AG08396 (cell line): ENCODE measurements around the gene HS6ST1.

ENCODE experiments used
- DNase-seq: peaks from one replicate; pipeline ENCODE4 v3.0.0; 2012; ENCODE audit warnings: low spot score, mixed read lengths

HS6ST1 gene

DNA sequence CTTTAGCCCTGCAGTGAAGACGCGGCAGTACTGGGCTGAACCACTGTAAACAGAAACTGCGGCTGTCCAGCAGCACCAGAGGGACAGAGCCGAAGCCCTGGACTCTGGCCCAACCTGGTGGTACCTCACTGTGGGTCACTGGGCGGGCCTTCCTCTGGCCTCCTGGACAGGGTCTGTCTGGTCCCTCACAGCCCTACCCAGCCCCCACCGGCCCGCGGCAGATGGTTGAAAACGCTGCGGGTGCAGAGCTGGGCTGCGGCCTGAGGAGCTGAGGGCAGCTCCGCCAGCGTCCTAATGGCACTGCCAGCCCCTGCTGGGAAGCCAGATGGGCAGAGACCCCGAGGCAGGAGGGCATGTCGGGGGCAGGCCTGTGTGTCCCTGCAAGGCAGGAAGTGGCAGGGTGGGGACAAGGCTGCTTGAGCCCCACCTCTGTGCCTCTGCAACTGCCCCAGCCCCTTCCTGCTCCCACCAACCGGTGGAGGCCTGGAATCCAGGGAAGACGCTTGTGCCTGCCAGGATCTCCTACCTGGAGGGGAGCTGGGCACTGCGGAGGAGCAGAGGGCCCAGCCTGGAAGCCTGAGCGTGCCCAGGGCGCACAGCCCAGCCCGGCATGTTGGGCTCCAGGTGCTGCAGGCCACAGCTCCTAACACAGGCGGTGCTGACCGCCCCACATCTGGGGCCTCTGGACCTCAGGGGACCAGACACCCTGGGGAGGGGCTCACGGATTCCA is 36.3 kb downstream of the HS6ST1 start:
- DNase-seq, result no peak

DNA sequence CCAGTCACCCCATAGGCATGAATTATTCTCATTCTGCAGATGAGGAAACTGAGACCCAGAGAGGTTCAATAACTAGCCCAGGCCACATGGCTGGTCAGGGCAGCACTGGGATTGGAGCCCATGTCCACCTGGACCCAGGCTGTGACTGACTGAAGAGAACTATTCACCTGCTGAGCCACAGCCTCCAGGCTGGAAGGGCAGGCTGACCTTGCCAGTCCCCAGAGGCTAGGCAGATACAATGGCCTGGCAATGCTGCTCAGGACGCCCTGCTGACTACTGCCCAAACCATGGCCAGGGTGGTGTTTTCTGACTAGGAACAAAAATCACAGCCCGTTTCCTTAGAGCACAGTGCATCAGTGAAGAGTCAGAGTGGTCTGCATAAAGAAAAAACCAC is 36.8 kb downstream of the HS6ST1 start:
- no peak for DNase-seq

DNA sequence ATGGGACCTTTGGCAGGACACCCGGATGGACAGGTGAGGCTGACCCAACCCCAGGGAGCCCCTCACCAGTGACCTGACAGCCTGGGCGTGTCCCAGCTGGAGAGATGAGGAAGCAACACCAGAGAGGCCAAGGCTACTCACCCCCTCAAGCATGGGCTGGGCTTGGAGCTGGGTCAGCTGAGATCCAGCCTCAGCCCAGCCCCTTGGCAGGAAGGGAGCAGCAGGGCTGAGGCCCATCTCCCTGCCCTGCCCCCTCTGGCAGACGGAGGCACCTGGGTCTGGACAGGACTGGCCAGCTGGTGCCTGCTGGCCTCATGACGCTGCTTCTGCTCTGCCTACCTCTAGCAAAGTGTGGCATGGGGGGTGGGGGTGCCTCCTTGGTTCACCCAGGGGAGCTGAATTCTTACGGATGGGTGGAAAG is 37.8 kb downstream of the HS6ST1 start:
- DNase-seq, result no peak

DNA sequence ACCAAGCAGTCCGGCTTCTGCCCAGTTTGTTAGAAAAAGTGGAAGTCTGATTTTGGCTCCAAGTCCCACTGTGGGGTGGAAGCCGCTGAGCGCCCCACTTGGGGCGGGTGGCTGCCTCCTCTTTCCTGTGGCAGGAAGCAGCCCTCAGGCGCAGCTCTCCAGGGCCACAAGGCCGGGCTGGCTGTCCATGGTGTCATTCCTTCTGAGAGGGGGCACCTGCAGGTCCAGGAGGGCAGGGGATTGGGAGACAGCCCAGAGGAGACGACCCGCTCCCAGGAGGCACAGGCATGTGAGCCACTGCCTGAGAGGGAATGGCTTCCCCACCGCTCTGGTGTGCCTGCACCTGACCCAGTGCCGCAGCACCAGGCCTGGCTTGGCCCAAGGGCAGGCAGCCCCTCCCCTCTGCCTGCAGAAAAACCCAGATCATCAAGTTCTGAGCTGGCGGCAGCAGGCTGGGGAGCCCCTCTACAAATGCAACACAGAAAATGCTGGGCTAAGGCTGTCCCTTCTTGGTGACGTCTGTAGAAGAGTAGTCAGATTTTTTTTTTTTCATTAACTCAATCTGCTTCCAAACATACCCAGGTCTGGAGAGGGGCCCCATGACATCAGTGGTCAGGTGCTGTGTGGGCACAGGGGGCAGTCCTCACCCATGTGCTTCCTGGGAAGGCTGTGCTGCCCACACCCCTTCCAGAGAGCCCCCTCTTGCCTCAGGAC is 38.4 kb downstream of the HS6ST1 start:
- no peak for DNase-seq

DNA sequence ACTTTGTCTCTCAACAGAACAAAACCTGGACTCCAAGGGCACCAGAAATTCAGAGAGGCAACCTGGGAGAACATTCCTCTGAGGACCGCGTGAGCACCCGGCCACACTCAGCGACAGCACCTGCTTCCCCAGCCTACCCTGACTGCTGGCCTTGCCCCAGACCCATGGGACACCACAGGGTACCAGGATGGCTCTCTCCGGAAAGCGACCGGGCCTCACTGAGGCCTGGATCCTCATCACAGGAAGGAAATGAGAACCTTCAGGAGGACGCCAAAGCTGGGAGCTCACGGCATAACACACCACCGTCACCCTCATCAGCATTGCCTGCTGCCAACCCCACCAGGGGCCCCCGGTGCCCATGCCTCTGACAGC is 38.9 kb downstream of the HS6ST1 start:
- no peak for DNase-seq

DNA sequence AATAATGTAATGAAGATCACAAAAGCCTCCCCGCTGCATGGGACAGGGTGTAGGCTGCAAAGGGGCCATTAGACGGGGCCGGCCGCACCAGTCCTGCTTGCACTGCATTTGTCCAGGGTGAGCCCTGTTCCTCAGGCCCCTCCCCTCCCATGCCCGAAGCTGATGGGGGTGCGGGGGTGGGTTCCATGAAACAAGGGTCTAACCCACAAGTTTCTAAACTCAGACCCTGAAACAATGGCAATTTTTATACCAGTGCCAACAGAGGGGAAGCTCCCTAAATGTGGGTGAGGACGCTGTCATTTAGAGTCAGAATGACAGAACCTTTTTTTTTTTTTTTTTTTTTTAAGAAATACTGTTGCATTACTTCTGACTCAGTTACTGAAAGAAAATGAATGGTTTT is 39.7 kb downstream of the HS6ST1 start:
- DNase-seq, result no peak

DNA sequence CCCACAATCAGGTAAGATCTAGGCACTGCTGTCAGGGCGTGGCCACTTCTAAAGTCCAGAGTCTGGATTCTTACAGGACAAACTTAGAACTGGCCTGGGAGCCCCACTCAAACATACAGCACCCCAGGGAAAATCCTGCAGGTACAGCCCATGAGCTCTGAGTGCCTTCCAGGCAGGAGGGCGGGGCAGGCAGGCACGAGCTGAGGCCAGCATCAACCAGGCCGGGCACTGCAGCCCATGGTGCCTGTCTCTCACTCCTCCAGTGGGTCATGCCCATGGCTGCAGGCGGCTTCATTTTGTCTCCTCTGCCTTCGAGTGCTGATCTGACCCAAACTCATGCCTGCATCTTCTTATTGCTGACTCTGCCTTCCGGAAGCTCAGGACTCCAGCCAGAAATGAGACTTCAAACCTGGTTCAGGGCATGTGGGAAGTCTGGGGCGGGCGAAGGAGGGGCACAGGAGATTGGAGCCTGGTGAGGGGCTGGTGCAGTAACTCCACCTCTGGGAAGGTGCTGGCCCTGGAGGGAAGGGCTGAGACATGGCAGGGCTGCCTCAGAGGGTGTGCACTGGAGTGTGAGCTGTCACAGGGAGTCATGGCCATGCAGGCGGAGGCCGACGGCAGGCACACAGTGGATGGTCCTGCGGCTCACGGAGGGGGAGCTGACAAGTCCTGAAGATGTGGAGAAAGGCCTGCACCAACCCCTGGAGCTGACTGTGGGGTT is 40.5 kb downstream of the HS6ST1 start:
- no peak for DNase-seq

DNA sequence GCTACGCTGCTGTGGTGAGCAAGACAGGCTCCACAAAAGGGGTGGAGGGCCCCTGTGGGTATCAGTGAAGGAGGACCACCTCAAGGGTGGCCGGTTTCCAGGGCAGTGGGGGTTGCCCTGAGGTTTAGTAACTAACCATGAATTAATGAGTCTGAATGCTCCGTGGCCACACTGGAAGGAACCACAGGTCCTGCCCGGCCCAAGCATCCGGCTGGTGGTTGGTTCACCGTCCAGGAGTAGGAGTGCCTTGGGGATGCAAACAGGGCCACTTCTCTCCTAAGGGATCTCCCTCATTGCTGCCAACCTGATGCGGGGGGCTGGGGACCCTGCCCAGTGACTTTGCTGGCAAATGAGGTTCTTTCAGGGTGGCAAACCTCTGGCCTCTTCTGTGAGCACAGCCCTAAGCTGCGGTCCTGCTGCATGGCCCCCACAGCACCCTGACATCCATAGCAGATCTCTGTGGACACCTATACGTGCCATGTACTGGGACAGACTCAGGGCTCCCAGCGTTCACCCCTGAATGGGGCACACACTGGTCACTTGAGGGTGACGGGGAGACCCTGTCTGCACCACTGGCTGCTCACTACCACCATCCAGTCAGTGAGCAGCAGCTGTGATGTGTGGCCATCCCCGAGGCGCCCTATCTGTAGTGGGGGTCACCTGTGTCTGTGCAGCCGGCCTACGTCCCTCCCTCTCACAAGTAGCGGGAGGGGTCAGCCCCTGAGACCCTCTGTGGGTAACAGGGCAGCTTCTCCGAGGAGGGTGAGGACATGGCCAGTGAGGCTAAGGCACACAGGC is 41.6 kb downstream of the HS6ST1 start:
- DNase-seq, result no peak

DNA sequence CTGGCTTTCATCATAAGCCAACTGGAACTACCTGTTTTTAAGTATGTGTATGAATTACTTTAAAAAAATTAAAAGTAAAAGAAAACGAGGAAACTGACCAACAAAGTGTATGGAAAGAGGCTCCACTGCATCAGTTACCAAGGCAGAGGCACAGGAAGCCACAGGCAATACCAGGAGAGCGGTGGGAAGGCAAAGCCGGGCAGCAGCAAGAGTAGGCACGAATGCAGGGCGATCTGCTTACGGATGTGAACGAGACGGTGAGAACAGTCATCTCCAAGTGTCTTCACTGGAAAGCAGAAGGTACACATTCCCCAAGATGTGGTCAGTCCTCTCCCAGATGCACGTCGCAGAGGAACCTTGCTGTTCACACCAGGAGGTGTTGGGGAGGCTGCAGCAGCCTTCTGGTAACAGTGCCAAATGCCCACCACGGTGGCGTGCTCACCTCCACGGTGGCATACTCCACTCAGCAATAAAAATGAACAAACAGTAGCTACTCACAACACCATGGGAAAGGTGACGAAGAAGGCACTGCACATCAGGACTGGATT is 43.1 kb downstream of the HS6ST1 start:
- no peak for DNase-seq

DNA sequence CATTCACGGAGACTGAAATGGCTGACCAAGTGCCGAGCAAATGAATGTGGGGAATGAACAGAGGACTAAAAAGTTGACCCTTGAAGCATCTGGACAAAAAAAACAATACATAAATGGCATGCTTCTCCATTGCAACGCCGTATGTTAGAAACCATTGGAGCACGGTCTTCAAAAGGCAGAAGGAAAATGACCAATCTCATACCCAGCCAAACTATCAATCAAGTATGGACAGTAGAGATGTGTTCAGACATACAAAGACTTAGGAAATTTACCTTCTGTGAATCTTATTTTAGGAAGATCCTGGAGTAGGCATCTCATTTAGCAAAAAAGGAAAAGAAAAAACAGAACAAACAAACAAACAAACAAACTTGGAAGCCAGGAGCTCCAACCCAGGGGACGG is 44.5 kb downstream of the HS6ST1 start:
- no peak for DNase-seq

DNA sequence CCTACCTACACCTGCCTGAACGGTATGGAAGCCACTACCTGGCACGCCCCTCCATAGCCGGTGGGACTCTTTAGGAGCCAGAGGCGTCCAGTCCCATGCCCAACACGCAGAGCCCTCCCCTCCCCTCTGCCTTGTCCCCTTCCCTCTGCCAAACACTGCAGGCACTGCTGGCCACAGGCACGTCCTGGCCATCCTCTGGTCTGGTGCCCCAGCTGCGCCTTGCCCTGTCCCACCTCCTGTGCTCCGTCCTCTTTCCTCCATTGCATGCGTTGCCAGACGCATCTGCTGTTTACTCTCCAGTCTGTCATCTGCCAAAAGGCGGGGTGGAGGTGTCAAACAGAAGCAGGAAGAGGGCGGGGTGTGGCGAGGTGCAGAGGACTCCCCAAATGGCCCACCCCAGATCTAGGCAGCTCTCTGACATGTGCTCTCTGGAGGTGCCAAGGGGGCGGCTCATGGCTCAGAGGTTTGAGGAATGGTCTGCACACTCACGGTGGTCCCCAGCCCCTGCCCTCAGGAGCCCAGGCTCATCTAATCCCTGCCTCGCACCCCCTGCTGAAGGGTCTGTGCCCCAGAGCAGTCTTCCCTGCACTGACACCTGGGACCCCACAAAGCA is 45.1 kb downstream of the HS6ST1 start:
- DNase-seq, result no peak

DNA sequence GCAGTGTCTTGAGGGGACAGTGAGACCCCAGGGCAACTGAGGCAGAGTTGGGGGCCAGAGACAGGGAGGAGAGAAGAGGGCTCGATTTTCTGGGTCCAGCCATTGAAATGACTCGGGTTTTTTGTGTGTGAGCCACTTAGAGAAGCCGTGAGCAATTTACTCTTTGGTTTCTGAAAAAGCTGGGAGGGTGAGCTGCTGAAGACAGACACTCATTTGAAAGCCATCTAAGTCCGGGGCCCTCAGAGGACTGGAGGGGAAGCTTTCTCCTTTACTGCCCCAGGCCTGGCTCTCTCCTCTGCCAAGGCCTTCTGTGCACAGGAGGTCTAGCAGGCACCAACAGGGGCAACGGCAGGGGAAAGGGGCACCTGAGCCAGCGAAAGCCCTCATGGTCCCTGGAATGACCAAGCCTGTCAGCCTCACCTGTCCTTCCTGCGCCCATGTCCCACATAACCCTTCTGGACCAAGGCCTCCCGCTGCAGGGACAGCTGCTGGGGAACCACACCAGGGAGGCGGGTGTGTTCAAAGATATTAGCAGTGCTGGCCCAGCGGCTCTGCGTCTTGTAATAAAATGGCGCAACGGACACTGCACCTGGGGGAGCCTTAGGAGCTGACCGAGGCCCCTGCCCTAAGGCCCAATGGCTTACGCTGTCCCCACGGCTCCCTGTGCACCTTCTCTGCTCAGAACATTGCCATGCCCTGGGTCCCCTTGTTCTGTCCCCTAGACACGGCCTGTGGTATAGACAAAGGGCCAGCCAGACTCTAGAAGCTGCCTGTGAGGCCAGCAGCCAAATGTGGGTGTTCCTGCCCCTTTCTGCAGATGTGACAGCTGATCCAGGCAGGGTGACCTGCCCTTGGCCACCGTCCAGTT is 45.8 kb downstream of the HS6ST1 start:
- DNase-seq, result no peak

DNA sequence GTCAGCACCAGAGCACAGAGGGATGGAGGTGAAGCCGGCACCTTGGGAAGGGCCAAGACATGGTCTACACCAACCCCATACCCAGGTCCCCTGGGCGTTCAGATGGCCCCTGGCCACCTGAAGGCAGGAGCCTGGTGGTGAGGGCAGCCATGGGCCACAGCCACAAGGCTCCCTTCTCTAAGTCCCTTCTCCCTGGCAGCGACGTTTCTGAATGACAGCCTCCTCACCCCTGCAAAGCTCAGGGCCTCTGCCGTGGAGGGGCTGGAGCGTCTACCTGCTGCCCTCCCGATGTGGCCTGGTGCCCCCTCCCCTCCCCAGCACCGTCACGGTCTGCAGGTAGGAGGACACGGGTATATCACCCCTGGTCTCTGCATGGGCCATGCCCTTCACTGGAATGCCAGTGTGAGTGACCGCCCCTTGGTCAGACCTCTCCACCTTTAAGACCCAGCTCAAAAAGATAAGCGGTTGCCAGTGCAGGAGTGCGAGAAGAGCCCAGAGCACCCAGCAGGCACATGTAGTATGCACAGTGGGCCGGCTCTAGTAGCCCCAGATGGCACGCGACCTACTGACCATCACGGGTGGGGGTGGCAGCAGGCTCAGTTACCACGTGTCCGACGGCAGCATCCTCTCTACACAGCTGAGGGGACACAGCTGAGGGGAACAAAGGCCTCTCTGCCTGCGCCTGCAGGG is 46.6 kb downstream of the HS6ST1 start:
- DNase-seq, result no peak

DNA sequence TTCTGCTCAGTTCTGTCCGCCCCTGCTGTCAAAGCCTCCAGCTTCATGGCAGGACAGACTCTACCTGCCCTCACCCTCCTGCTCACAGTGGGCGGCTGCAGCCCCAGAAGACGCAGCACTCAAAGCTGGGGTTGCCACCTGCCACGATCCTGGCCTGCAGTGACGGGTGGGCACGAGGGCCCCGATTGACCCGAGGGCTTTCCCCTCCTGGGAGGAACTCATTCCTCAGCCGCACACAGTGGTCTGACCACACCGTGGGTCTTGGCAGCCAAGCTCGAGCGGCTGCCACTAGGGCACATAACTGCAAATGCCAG is 47.1 kb downstream of the HS6ST1 start:
- no peak for DNase-seq

DNA sequence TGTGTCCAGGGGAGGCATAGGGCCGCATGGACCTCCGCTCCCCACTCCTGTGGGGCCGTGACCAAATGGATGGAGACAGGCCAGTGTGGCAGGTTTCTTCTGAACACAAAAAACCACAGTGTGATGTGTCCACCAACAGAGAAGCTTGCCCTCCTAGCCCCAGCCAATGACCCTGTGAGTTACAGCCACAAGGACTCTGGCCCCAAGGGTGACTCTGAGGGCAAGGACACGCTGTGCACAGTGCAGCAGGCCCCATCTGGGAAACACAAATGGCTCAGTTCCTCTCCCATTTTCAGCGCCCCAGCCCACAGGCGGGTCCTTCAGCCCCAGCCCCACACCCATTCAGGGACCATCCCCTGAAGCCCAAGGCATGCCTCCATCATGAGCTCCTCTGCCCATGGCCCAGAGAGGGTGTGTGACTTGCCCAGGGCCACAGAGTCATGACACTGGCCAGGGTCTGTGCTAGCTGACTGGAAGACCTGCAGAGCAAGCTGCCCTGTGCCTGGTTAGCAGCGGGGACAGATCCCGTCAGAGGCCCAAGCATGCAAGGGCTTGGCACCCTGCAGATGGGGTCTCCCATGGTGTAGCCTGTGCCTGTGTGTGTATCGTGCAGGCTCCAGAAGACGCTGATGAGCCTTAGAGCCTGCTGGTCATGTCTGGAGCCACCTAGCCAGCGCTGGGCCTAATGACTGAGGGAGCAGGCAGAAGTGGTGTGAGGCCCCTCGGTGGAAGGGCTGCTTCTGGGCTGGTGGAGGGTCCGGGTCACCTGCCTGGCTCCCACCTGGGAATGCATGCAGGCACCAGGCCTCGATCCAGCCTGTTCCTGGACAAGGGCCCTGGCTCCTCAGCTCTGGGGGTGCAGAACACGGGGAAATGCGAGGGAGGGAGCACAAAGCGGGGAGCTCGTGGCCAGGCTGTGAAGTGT is 47.7 kb downstream of the HS6ST1 start:
- DNase-seq, result no peak

DNA sequence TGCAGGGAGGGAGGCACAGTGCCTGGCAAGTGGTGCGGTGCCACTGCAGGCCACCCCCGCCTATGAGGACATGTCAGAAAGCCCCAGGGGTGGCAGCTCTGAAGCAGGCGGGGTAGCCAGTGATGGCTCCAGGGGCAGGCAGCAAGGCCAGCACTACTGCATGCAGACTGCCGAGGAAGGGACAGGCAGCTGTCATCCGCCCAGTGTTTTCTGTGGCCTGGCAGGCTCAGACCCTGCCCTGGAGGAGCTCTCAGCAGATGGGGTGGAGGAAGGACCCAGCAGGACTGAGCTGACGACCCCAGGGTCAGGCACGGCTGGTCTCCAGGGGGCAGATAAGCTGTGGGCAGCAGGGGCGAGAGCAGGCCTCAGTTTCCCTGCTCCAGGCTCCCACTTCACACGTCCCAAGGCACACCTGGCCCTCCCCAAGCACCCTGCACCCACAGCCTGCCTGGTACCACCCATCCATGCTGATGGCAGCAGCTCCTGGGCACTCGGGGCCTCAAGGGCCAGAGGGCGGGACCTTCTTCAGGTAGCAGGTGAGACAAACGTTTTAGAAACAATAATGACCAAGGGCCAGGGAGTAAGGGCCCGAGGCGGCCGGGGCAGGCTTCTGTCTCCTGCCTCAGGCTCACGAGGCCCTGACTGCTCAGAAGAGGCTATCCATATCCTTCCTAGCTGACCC is 48.5 kb downstream of the HS6ST1 start:
- DNase-seq, result no peak

DNA sequence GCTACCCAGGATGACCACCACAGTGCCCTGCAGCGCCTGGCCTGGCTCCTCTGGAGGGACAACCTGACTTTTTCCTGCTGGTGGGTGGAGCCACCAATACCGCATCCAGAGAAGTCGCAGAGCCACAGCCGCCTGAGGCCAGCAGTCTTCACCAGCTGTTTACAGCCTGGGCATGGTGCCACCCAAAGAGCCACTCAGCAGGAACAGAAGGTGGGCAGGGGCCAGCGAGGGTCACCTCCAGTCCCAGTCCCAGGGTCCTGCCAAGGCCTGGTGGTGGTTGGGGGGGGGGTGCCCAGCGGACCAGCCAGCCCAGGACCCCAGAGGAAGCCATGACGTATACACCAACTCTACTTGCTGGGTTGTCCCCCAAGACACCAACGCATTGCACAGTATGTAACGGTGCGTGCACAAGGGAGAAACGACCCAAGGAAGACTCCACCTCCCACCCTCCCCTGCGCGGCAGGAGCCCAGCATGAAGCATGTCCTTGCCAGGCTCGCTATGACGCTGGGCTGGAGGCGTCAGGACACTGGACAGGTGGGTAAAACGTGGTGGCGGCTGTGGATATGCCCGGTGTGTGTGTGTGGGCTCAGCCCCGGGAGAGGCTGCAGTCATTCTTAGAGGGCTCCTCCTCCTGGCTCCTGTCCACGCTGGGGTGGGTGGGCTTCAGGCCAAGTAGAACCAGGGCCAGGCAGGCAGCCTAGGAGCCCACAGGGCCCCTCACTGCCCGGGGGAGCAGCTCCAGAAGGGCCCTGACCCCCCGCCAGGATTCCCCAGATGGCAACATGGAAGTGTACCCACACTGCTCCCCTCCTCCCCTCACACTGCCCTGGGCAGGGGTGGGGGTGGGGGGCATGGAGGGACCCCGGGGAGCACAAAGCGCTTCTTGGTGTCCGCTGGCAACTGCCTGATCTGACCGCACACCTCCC is 49.3 kb downstream of the HS6ST1 start:
- DNase-seq, result no peak
